ENCODE measurements around the gene RFPL4AL1. TPM values are rescaled to one million over a fixed set of nuclear protein-coding genes. Genes with fewer than 3 reads are reported as not detected.

The RFPL4AL1 gene
- total and polyA plus RNA-seq, 4 experiments from 2014 or later, result not detected

GRCh38 chr19:55795021-55795420 is 26.1 kb downstream of the RFPL4AL1 start:
- Mint-ChIP-seq H3K4me3 (no peak overlapping the region), H3K27ac (peak overlapping the region in 1 of 7 donors; percentile 28)
- CTCF ChIA-PET (ENCODE audit: partially characterized antibody), result no interaction called here

DNA sequence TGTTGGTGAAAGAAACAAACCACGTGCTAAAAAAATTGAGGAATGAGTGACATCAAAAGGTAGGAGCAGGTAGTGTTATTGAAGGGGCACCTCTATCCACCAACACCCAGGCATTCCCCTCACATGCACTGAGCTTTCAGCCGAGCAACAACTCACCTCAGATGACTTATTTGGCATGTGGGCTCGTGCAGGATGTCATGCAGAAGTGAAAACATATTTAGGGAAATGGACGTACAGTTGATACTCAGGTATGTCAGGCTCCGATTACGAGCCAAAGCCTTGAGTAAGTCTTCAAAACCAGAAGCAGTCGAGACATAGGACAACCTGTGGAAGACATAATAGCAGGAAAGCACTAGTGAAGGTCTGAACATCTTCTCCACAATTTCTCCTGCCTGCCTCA is 32.5 kb downstream of the RFPL4AL1 start:
- Mint-ChIP-seq H3K4me1 (no peaks in the 10 kb centered on the region), H3K36me3 (no peaks in the 10 kb centered on the region), H3K4me3 (no peak overlapping the region), H3K27ac (no peak overlapping the region), H3K27me3 (peaks cover 6 to 18% of the 10 kb centered on the region in 2 donors), H3K9me3 (peaks cover 0 to 19% (median 7%) of the 10 kb centered on the region in 8 donors)
- Histone ChIP-seq H3K4me3 (ENCODE audit: low read length in 2 of 2) (no peak overlapping the region), H3K36me3 (ENCODE audit: insufficient read depth, low read length) (no peaks in the 10 kb centered on the region), H3K4me1 (ENCODE audit: insufficient read depth, low read length) (no peaks in the 10 kb centered on the region), H3K27ac (ENCODE audit: low read depth, low read length) (no peak overlapping the region), H3K9me3 (ENCODE audit: control insufficient read depth in 1 of 2, low read length in 2 of 2) (no peaks in the 10 kb centered on the region), H3K27me3 (ENCODE audit: insufficient read depth, low read length) (no peaks in the 10 kb centered on the region)
- intact Hi-C loops (cut with micrococcal nuclease), result no loop called here
- DNase-seq, result no peak
- ChIA-PET CTCF (ENCODE audit: partially characterized antibody) (no interaction called here), POLR2A (ENCODE audit: partially characterized antibody) (no interaction called here)

More at GRCh38 chr19:55795021-55795420, 26.1 kb downstream of the RFPL4AL1 start:
- Histone ChIP-seq H3K27me3 (ENCODE audit: insufficient read depth, low read length) (no peaks in the 10 kb centered on the region), H3K4me3 (ENCODE audit: low read length in 2 of 2) (no peak overlapping the region), H3K9me3 (ENCODE audit: control insufficient read depth in 1 of 2, low read length in 2 of 2) (no peaks in the 10 kb centered on the region), H3K4me1 (ENCODE audit: insufficient read depth, low read length) (no peaks in the 10 kb centered on the region), H3K27ac (ENCODE audit: low read depth, low read length) (no peak overlapping the region), H3K36me3 (ENCODE audit: insufficient read depth, low read length) (no peaks in the 10 kb centered on the region)
- Mint-ChIP-seq H3K27me3 (peaks cover 4 to 15% of the 10 kb centered on the region in 2 donors), H3K36me3 (no peaks in the 10 kb centered on the region), H3K9me3 (peaks cover 0 to 6% (median 0%) of the 10 kb centered on the region in 8 donors), H3K4me1 (no peaks in the 10 kb centered on the region)
- no peak for DNase-seq
- intact Hi-C loops (cut with micrococcal nuclease), result no loop called here
- POLR2A ChIA-PET (ENCODE audit: partially characterized antibody), result no interaction called here

- H3K9me3 ChIP-seq (ENCODE audit: control insufficient read depth in 1 of 2, low read length in 2 of 2), result no peaks in the 10 kb centered on the region
- no peaks in the 10 kb centered on the region for H3K27me3 ChIP-seq (ENCODE audit: insufficient read depth, low read length)
- no peak overlapping the region for H3K27ac ChIP-seq (ENCODE audit: low read depth, low read length)
- POLR2A ChIA-PET (ENCODE audit: partially characterized antibody), result no interaction called here
- H3K4me1 ChIP-seq (ENCODE audit: insufficient read depth, low read length), result no peaks in the 10 kb centered on the region
- no peak for DNase-seq
- peaks cover 0 to 23% (median 12%) of the 10 kb centered on the region in 8 donors for H3K9me3 Mint-ChIP-seq
- no peak overlapping the region for H3K4me3 ChIP-seq (ENCODE audit: low read length in 2 of 2)
- H3K27ac Mint-ChIP-seq, result no peak overlapping the region
- H3K36me3 Mint-ChIP-seq, result no peaks in the 10 kb centered on the region
- CTCF ChIA-PET (ENCODE audit: partially characterized antibody), result interaction anchor here (0.6 kb wide), 1 partner anchor 661 kb away, joined by 3 read pairs; no protein-coding TSS in a partner anchor
- peaks cover 9 to 16% of the 10 kb centered on the region in 2 donors for H3K27me3 Mint-ChIP-seq
- H3K4me1 Mint-ChIP-seq, result no peaks in the 10 kb centered on the region
- H3K36me3 ChIP-seq (ENCODE audit: insufficient read depth, low read length), result no peaks in the 10 kb centered on the region
- peak overlapping the region in 1 of 8 donors; percentile 5 for H3K4me3 Mint-ChIP-seq
- intact Hi-C loops (cut with micrococcal nuclease), result no loop called here
These were observed 33.4 kb downstream of the RFPL4AL1 start for GRCh38 chr19:55802281-55802680.

GRCh38 chr19:55809381-55810058 is 40.6 kb downstream of the RFPL4AL1 start:
- peaks cover 0 to 7% (median under 1%) of the 10 kb centered on the region in 4 donors for H3K4me1 Mint-ChIP-seq
- H3K27ac ChIP-seq (ENCODE audit: low read depth, low read length), result no peak overlapping the region
- peak in 4 of 5 donors; percentile 1 to 13 (median 7) for DNase-seq
- peaks cover 0 to 12% (median 10%) of the 10 kb centered on the region in 8 donors for H3K9me3 Mint-ChIP-seq
- no peak overlapping the region for H3K27ac Mint-ChIP-seq
- H3K36me3 ChIP-seq (ENCODE audit: insufficient read depth, low read length), result no peaks in the 10 kb centered on the region
- H3K4me1 ChIP-seq (ENCODE audit: insufficient read depth, low read length), result no peaks in the 10 kb centered on the region
- peaks cover 11 to 15% of the 10 kb centered on the region in 2 donors for H3K27me3 Mint-ChIP-seq
- ChIA-PET POLR2A (ENCODE audit: partially characterized antibody) (interaction anchor here (1.8 kb wide), 1 partner anchor 177 kb away, joined by 4 read pairs; no protein-coding TSS in a partner anchor), CTCF (ENCODE audit: partially characterized antibody) (interaction anchor here (1.1 to 1.9 kb wide), 3 partner anchors 18 to 178 kb away, joined by 3 to 10 read pairs (median 4); no protein-coding TSS in a partner anchor)
- H3K4me3 ChIP-seq (ENCODE audit: low read length in 2 of 2), result no peak overlapping the region
- H3K9me3 ChIP-seq (ENCODE audit: control insufficient read depth in 1 of 2, low read length in 2 of 2), result no peaks in the 10 kb centered on the region
- peak overlapping the region in 1 of 8 donors; percentile 61 for H3K4me3 Mint-ChIP-seq
- intact Hi-C loops (cut with micrococcal nuclease), result no loop called here
- H3K36me3 Mint-ChIP-seq, result no peaks in the 10 kb centered on the region
- H3K27me3 ChIP-seq (ENCODE audit: insufficient read depth, low read length), result no peaks in the 10 kb centered on the region

DNA sequence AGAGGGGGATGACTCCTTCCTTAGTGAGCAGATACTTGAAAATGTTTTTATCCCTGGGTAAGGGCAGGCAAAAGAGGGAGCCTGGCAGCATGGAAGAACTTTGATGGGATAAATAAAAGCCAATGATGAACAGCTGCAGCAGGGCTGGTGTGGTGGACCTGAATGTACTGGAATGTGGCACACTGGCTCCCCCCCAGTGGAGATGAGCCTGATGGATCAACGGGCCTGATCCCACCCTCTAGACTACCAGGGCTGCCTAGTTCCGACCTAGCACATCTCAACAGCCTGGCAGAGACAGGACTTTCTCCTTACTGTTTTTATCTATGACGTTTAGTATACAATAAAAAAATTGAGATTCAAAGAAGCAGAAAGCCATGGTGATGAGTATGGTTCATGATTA is 42.4 kb downstream of the RFPL4AL1 start:
- ChIA-PET POLR2A (ENCODE audit: partially characterized antibody) (no interaction called here), CTCF (ENCODE audit: partially characterized antibody) (no interaction called here)
- Histone ChIP-seq H3K4me3 (ENCODE audit: low read length in 2 of 2) (no peak overlapping the region), H3K27ac (ENCODE audit: low read depth, low read length) (no peak overlapping the region), H3K4me1 (ENCODE audit: insufficient read depth, low read length) (no peaks in the 10 kb centered on the region), H3K9me3 (ENCODE audit: control insufficient read depth in 1 of 2, low read length in 2 of 2) (no peaks in the 10 kb centered on the region), H3K27me3 (ENCODE audit: insufficient read depth, low read length) (no peaks in the 10 kb centered on the region), H3K36me3 (ENCODE audit: insufficient read depth, low read length) (no peaks in the 10 kb centered on the region)
- Mint-ChIP-seq H3K4me1 (peaks cover 0 to 7% (median under 1%) of the 10 kb centered on the region in 4 donors), H3K4me3 (no peak overlapping the region), H3K27ac (no peak overlapping the region), H3K27me3 (peaks cover 10 to 15% of the 10 kb centered on the region in 2 donors), H3K36me3 (no peaks in the 10 kb centered on the region), H3K9me3 (peaks cover 0 to 12% (median 7%) of the 10 kb centered on the region in 8 donors)
- intact Hi-C loops (cut with micrococcal nuclease), result no loop called here
- DNase-seq, result no peak

GRCh38 chr19:55812449-55812848 is 43.5 kb downstream of the RFPL4AL1 start:
- H3K4me3 ChIP-seq (ENCODE audit: low read length in 2 of 2), result no peak overlapping the region
- DNase-seq, result no peak
- H3K27me3 Mint-ChIP-seq, result peaks cover 12 to 13% of the 10 kb centered on the region in 2 donors
- peaks cover 0 to 7% (median under 1%) of the 10 kb centered on the region in 4 donors for H3K4me1 Mint-ChIP-seq
- H3K4me3 Mint-ChIP-seq, result no peak overlapping the region
- no peaks in the 10 kb centered on the region for H3K36me3 Mint-ChIP-seq
- CTCF ChIA-PET (ENCODE audit: partially characterized antibody), result no interaction called here
- no peaks in the 10 kb centered on the region for H3K9me3 ChIP-seq (ENCODE audit: control insufficient read depth in 1 of 2, low read length in 2 of 2)
- POLR2A ChIA-PET (ENCODE audit: partially characterized antibody), result no interaction called here
- no peaks in the 10 kb centered on the region for H3K36me3 ChIP-seq (ENCODE audit: insufficient read depth, low read length)
- H3K9me3 Mint-ChIP-seq, result peaks cover 0 to 6% (median 2%) of the 10 kb centered on the region in 8 donors
- H3K27me3 ChIP-seq (ENCODE audit: insufficient read depth, low read length), result no peaks in the 10 kb centered on the region
- intact Hi-C loops (cut with micrococcal nuclease), result no loop called here
- H3K27ac Mint-ChIP-seq, result no peak overlapping the region
- H3K27ac ChIP-seq (ENCODE audit: low read depth, low read length), result no peak overlapping the region
- no peaks in the 10 kb centered on the region for H3K4me1 ChIP-seq (ENCODE audit: insufficient read depth, low read length)

DNA sequence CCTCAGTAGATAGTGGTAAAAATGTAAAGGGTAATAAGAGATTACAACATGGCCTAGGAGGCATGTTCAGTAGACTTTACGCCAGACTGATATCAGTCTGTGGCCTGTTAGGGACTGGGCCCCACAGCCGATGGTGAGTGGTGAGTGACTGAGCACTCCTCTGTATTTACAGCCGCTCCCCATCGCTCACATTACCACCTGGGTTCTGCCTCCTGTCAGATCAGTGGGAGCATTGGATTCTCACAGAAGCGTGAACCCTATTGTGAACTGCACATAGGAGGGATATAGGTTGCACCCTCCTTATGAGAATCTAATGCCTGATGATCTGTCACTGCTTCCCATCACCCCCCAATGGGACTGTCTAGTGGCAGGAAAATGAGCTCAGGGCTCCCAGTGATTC is 45.0 kb downstream of the RFPL4AL1 start:
- intact Hi-C loops (cut with micrococcal nuclease), result no loop called here
- Histone ChIP-seq H3K4me1 (ENCODE audit: insufficient read depth, low read length) (no peaks in the 10 kb centered on the region), H3K27me3 (ENCODE audit: insufficient read depth, low read length) (no peaks in the 10 kb centered on the region), H3K9me3 (ENCODE audit: control insufficient read depth in 1 of 2, low read length in 2 of 2) (no peaks in the 10 kb centered on the region), H3K4me3 (ENCODE audit: low read length in 2 of 2) (no peak overlapping the region), H3K27ac (ENCODE audit: low read depth, low read length) (no peak overlapping the region), H3K36me3 (ENCODE audit: insufficient read depth, low read length) (no peaks in the 10 kb centered on the region)
- Mint-ChIP-seq H3K9me3 (peaks cover 0 to 5% (median under 1%) of the 10 kb centered on the region in 8 donors), H3K36me3 (no peaks in the 10 kb centered on the region), H3K27me3 (peaks cover 12 to 19% of the 10 kb centered on the region in 2 donors), H3K4me1 (peaks cover 0 to 7% (median under 1%) of the 10 kb centered on the region in 4 donors), H3K27ac (no peak overlapping the region), H3K4me3 (no peak overlapping the region)
- no peak for DNase-seq
- ChIA-PET CTCF (ENCODE audit: partially characterized antibody) (no interaction called here), POLR2A (ENCODE audit: partially characterized antibody) (no interaction called here)

All from CD4-positive, alpha-beta memory T cell (primary cell).